IgD-negative memory B cell (primary cell): ENCODE measurements around the gene CARHSP1. TPM values are rescaled to one million over a fixed set of nuclear protein-coding genes. Genes with fewer than 3 reads are reported as not detected.
A peak's percentile ranks its signal among the peaks of the same experiment; 100 is the strongest.

ENCODE experiments used
- H3K27ac Mint-ChIP-seq, 3 donors: one replicate each; pipeline ENCODE4 v1.8.0; 2020 to 2022; ENCODE audit warnings: mild to moderate bottlenecking in 3 of 3, mixed read lengths in 3 of 3, moderate library complexity in 1 of 3
- H3K27me3 Mint-ChIP-seq: one replicate; pipeline ENCODE4 v1.8.0; 2021; ENCODE audit warnings: mixed read lengths
- H3K36me3 Mint-ChIP-seq: one replicate; pipeline ENCODE4 v1.8.0; 2020; ENCODE audit warnings: mild to moderate bottlenecking, mixed read lengths
- H3K4me1 Mint-ChIP-seq, 3 donors: one replicate each; pipeline ENCODE4 v1.8.0; 2020 to 2022; ENCODE audit warnings: mixed read lengths in 3 of 3, mild to moderate bottlenecking in 1 of 3
- H3K4me3 Mint-ChIP-seq, 4 donors: one replicate each; pipeline ENCODE4 v1.8.0; 2020 to 2022; ENCODE audit warnings: mild to moderate bottlenecking in 4 of 4, mixed read lengths in 4 of 4, moderate library complexity in 3 of 4
- H3K9me3 Mint-ChIP-seq, 3 donors: one replicate each; pipeline ENCODE4 v1.8.0; 2020 to 2021; ENCODE audit warnings: mixed read lengths in 3 of 3, mild to moderate bottlenecking in 1 of 3
- polyA plus RNA-seq: library from polyadenylated mRNA; unstranded; fragments of 300-500 nt; fragmentation: Illumina TruSeq; gene quantifications from one replicate; pipeline ENCODE4 v1.2.3, GENCODE V29; 2021

CARHSP1 gene
- polyA plus RNA-seq, 1 donor from 2014 or later: 36.4 TPM

DNA sequence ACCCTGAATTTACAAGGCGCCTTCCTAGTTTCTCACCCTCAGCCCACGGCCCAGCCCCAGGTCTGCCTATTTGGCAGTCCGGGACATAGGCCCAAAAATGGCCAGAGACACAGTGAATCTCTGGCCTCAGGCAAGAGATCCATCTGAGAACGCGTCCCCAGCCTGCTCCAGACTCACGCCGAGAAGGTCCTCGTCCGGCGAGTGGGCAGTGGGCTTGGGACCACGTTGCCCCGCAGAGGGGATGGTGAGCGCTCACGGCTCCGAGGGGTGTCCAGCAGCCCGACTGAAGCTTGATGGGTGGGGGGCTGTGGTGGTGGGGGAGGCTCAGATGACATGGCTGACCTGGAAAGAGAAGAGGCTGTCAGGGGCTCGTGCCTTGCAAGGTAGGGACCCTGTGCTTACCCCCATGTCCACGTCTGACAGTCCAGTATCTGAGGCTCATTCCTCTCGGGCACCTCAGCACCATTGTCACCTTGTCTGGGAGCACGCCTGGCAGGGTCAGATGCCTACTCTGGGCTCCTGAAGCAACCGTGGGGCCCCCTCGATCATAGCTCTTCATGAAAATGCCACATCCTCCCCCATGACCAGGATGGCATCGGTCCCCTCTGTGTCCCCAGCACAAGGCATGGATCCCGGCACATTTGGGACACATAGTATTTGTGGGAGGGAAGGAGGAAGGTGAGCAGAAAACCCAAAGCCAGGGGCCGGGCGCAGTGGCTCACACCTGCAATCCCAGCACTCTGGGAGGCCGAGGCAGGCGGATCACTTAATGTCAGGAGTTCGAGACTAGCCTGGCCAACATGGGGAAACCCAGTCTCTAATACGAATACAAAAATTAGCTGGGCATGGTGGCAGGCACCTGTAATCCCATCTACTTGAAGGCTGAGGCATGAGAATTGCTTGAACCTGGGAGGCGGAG is 9.6 kb downstream of the CARHSP1 start:
- H3K4me3 Mint-ChIP-seq: no peak overlapping the region
- H3K9me3 Mint-ChIP-seq: no peaks in the 10 kb centered on the region
- no peaks in the 10 kb centered on the region for H3K27me3 Mint-ChIP-seq
- peaks cover 4 to 20% (median 13%) of the 10 kb centered on the region in 3 donors for H3K4me1 Mint-ChIP-seq
- peak overlapping the region in 1 of 3 donors; percentile 80 for H3K27ac Mint-ChIP-seq
- peaks cover 4% of the 10 kb centered on the region for H3K36me3 Mint-ChIP-seq

GRCh38 chr16:8855972-8856371 is 12.8 kb downstream of the CARHSP1 start:
- Mint-ChIP-seq H3K4me1 (peaks cover 4 to 10% (median 8%) of the 10 kb centered on the region in 3 donors), H3K4me3 (peak overlapping the region in 1 of 4 donors; percentile 54), H3K9me3 (no peaks in the 10 kb centered on the region), H3K36me3 (peaks cover 4% of the 10 kb centered on the region), H3K27me3 (no peaks in the 10 kb centered on the region), H3K27ac (no peak overlapping the region)

DNA sequence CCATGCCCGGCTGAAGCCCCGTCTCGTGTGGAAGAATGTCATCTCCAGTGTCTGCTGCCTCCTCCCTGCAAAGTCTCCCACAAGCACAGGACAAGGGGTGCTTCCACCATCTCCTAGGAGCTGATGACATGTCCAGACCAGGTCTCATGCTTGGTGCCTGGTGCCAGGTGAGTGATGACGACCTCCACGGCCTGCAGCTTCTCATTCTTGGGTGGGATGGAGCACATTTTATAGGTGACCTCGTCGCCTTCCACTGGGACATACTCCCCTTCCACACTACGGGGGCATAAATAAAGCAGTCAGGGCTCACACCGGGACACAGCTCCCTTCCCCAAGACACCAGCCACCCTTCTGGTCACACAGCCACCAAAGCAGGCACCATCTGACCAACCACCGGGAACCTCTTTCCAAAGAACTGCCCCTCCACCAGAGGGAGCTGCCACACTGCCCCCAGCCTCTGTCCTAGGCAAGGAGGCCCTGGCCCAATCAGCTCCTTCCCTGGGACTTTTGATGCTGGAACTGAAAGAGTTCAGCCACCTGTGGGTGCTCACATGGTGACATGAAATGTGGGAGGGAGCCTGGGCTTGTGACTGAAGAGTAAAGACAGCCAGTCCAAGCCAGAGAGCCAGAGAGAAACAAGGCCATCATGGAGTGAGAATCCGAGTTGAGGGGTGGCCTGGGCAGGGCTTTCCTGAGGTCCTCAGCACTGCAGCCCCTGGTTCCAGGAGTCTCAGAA is 13.6 kb downstream of the CARHSP1 start:
- Mint-ChIP-seq H3K27ac (peak overlapping the region in 1 of 3 donors; percentile 67), H3K4me3 (peak overlapping the region in 1 of 4 donors; percentile 4), H3K27me3 (no peaks in the 10 kb centered on the region), H3K9me3 (no peaks in the 10 kb centered on the region), H3K36me3 (peaks cover 4% of the 10 kb centered on the region), H3K4me1 (peaks cover 4 to 17% (median 8%) of the 10 kb centered on the region in 3 donors)

- Mint-ChIP-seq H3K27ac (no peak overlapping the region), H3K9me3 (no peaks in the 10 kb centered on the region), H3K4me1 (peaks cover 4 to 22% (median 12%) of the 10 kb centered on the region in 3 donors), H3K27me3 (no peaks in the 10 kb centered on the region), H3K4me3 (no peak overlapping the region), H3K36me3 (peaks cover 4% of the 10 kb centered on the region)
Measured at GRCh38 chr16:8854298-8854948, 14.4 kb downstream of the CARHSP1 start.

DNA sequence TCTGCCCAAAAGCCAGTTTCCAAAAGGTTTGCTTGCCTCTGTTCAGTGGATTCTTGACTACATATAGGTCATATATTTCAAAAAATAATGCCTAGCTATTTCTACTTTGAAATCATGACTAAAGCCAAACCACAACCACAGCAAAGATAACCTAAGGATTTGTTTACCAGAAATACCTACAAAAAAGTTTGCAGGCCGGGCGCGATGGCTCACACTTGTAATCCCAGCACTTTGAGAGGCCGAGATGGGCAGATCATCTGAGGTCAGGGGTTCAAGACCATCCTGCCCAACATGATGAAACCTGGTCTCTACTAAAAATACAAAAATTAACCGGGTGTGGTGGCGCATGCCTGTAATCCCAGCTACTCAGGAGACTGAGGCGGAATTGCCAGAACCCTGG is 15.2 kb downstream of the CARHSP1 start:
- Mint-ChIP-seq H3K4me1 (peaks cover 4 to 22% (median 11%) of the 10 kb centered on the region in 3 donors), H3K9me3 (no peaks in the 10 kb centered on the region), H3K36me3 (peaks cover 8% of the 10 kb centered on the region), H3K4me3 (no peak overlapping the region), H3K27me3 (no peaks in the 10 kb centered on the region), H3K27ac (no peak overlapping the region)

- peaks cover 4 to 22% (median 10%) of the 10 kb centered on the region in 3 donors for H3K4me1 Mint-ChIP-seq
- H3K4me3 Mint-ChIP-seq: peak overlapping the region in 1 of 4 donors; percentile 9
- no peaks in the 10 kb centered on the region for H3K27me3 Mint-ChIP-seq
- H3K27ac Mint-ChIP-seq: no peak overlapping the region
- H3K36me3 Mint-ChIP-seq: peaks cover 8% of the 10 kb centered on the region
- H3K9me3 Mint-ChIP-seq: no peaks in the 10 kb centered on the region
Measured at GRCh38 chr16:8853150-8853549, 15.7 kb downstream of the CARHSP1 start.

DNA sequence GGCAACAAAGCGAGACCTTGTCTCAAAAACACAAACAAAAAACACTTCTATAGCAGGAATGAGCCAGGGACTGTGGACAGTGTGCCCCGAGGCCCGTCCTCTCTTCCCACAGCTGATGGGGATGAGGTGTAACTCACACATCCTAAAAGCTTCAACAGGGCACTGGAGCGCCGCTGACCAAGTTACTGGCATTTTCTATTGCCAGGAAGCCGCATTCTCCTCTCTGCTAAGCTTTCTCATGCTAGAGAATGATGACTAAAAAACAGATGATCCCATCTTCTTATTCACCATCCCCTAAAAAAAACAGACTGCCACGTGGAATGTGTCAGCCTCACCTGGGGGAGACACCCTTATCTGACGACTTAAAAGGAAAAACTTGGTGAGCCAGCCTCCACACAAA is 16.3 kb downstream of the CARHSP1 start:
- no peak overlapping the region for H3K4me3 Mint-ChIP-seq
- no peaks in the 10 kb centered on the region for H3K27me3 Mint-ChIP-seq
- H3K36me3 Mint-ChIP-seq: peaks cover 8% of the 10 kb centered on the region
- H3K9me3 Mint-ChIP-seq: no peaks in the 10 kb centered on the region
- H3K4me1 Mint-ChIP-seq: peaks cover 4 to 22% (median 10%) of the 10 kb centered on the region in 3 donors
- no peak overlapping the region for H3K27ac Mint-ChIP-seq

DNA sequence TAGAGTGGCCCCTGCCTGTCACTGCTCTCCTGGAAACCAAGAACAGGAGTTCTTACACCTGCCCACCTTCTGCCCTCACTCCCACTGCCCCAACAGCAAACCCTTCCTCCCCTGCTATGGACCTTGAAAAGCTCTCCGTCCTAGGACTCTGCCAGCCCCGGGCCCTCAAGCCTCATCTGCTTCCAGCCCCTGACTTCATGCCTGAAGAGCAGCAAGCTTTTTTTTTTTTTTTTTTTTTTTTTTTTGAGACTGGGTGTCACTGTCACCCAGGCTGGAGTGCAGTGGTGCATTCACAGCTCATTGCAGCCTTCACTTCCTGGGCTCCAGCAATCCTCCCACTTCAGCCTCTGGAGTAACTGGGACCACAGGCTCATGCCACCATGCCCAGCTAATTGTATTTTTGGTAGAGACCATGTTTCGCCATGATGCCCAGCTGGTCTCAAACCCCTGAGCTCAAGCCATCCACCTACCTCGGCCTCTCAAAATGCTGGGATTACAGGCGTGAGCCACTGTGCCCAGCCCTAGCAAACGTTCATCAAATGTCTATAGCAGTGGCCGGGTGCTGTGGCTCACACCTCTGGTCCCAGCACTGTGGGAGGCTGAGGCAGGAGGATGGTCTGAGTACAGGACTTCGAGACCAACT is 16.9 kb downstream of the CARHSP1 start:
- H3K4me3 Mint-ChIP-seq: peak overlapping the region in 1 of 4 donors; percentile 57
- H3K27me3 Mint-ChIP-seq: no peaks in the 10 kb centered on the region
- peaks cover 4 to 20% (median 7%) of the 10 kb centered on the region in 3 donors for H3K4me1 Mint-ChIP-seq
- H3K9me3 Mint-ChIP-seq: no peaks in the 10 kb centered on the region
- peak overlapping the region in 2 of 3 donors; percentile 23 to 72 for H3K27ac Mint-ChIP-seq
- peaks cover 6% of the 10 kb centered on the region for H3K36me3 Mint-ChIP-seq

DNA sequence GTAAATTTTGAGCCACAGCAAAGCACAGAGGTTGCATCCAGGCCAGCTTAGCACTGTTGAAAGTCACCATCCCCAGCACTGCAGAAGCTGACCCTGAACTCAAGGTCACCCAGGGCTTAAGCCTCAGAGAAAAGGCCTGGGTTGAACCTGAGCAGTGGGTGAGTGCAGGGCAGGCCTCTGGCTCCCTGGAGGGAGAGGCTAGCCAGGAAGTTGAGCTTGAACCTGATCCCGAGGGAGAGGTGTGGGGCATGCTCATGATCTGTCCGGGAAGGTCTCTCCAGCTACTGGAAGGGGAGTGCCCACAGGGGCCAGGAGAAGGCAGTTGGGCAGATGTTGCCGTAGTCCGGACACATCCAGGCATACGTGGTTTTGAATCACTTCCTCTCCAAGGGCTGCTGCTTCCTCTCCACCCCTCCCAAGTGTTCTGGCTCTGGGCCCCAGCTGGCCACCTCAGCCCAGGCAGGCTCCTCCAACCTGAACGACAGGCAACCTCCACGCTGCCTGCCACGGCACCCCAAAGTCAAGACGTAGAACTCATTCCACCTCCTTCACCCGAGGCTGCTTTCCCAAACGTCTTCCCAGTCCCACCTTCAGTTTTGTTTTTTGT is 18.4 kb downstream of the CARHSP1 start:
- peak overlapping the region in 1 of 4 donors; percentile 65 for H3K4me3 Mint-ChIP-seq
- H3K36me3 Mint-ChIP-seq: peaks cover 5% of the 10 kb centered on the region
- no peaks in the 10 kb centered on the region for H3K9me3 Mint-ChIP-seq
- H3K27ac Mint-ChIP-seq: peak overlapping the region in 2 of 3 donors; percentile 76 to 78
- H3K27me3 Mint-ChIP-seq: no peaks in the 10 kb centered on the region
- peaks cover 3 to 15% (median 4%) of the 10 kb centered on the region in 3 donors for H3K4me1 Mint-ChIP-seq

GRCh38 chr16:8849411-8850011 is 19.3 kb downstream of the CARHSP1 start:
- Mint-ChIP-seq H3K27ac (peak overlapping the region in 1 of 3 donors; percentile 71), H3K36me3 (peaks cover 3% of the 10 kb centered on the region), H3K4me3 (no peak overlapping the region), H3K27me3 (no peaks in the 10 kb centered on the region), H3K4me1 (peaks cover 7 to 15% (median 11%) of the 10 kb centered on the region in 3 donors), H3K9me3 (no peaks in the 10 kb centered on the region)

DNA sequence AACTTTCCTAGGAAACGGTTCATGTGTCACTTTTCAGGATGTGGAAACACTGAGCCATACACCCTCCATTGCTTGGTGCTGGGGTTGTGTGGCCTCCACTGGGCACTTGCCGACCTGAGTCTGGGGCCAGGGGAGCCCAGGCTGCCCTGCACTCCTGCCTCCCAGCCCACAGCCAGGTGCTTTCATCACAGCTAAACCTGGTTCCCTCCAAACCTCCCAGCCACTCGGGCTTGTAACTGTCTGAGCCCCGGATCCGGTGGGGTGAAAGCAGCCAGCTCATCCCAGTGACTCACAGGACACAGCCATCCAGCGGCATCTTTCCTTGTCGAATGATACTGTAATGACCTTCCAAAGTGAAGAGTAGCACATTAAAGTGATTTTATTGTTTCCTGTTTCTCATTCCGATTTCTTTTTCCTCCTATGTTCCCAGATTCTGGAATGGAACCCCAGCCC is 19.8 kb downstream of the CARHSP1 start:
- H3K27ac Mint-ChIP-seq: peak overlapping the region in 2 of 3 donors; percentile 7 to 71
- peaks cover 3% of the 10 kb centered on the region for H3K36me3 Mint-ChIP-seq
- H3K9me3 Mint-ChIP-seq: no peaks in the 10 kb centered on the region
- H3K27me3 Mint-ChIP-seq: no peaks in the 10 kb centered on the region
- H3K4me3 Mint-ChIP-seq: no peak overlapping the region
- H3K4me1 Mint-ChIP-seq: peaks cover 7 to 16% (median 11%) of the 10 kb centered on the region in 3 donors

- Mint-ChIP-seq H3K4me3 (no peak overlapping the region), H3K27ac (peak overlapping the region in 2 of 3 donors; percentile 7 to 67), H3K4me1 (peaks cover 9 to 18% (median 11%) of the 10 kb centered on the region in 3 donors), H3K27me3 (no peaks in the 10 kb centered on the region), H3K36me3 (peaks cover 3% of the 10 kb centered on the region), H3K9me3 (no peaks in the 10 kb centered on the region)
Measured at GRCh38 chr16:8848231-8848938, 20.4 kb downstream of the CARHSP1 start.

GRCh38 chr16:8847623-8848022 is 21.2 kb downstream of the CARHSP1 start:
- H3K27ac Mint-ChIP-seq: no peak overlapping the region
- no peaks in the 10 kb centered on the region for H3K9me3 Mint-ChIP-seq
- H3K4me3 Mint-ChIP-seq: no peak overlapping the region
- no peaks in the 10 kb centered on the region for H3K27me3 Mint-ChIP-seq
- H3K36me3 Mint-ChIP-seq: peaks cover 3% of the 10 kb centered on the region
- peaks cover 9 to 18% (median 11%) of the 10 kb centered on the region in 3 donors for H3K4me1 Mint-ChIP-seq
